GM21723 (cell line): ENCODE measurements around the gene ZNF263.
A peak's percentile ranks its signal among the peaks of the same experiment; 100 is the strongest.
"Not testable (repeated sequence)": the region's sequence is repeated elsewhere in the genome, so short reads cannot be mapped to it uniquely, and the experiment has no call there.

Experiments
- ATAC-seq: cut with Tn5 transposase; IDR thresholded peaks from one replicate; pipeline ENCODE4 v1.9.1; 2021; ENCODE audit warnings: mild to moderate bottlenecking, moderate library complexity; ENCODE audit not compliant: unreplicated experiment

ZNF263 gene

DNA sequence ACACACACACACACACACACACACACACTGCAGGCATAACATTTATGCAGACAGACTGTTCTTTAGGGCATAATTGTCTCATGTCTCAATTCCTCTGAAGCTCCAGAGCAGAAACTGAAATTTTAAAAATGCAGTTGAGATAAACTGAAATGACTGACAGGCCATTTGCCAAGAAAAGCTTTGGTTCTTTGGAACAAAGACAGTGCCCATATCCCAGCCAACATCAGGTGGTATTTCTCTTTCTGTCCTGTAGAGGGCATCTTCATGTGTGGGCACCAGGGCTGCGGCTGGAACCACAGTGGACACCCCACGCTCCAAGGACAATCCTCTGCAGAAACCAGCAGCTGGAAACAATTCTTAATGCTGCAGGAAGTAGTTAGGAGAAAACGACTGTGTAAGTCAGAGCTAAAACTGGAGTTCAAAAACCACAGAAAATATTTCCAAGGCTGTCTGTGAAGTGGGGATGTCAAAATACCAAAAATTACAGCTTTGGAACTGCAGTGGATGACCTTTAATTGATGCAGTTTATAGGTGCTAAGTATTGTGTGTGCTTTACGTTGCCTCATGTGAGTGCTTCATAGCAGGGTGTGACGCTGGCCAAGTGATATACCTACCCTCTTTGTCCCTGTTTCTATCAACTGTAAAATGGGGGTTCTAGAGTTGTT lies 16.3 kb upstream of the ZNF263 start:
- no peak for ATAC-seq

GRCh38 chr16:3268294-3268693 lies 15.0 kb upstream of the ZNF263 start:
- ATAC-seq, result no peak

- not testable (repeated sequence) for ATAC-seq
These were observed 12.6 kb upstream of the ZNF263 start for GRCh38 chr16:3270718-3271117.

GRCh38 chr16:3271281-3271680 lies 12.0 kb upstream of the ZNF263 start:
- not testable (repeated sequence) for ATAC-seq

DNA sequence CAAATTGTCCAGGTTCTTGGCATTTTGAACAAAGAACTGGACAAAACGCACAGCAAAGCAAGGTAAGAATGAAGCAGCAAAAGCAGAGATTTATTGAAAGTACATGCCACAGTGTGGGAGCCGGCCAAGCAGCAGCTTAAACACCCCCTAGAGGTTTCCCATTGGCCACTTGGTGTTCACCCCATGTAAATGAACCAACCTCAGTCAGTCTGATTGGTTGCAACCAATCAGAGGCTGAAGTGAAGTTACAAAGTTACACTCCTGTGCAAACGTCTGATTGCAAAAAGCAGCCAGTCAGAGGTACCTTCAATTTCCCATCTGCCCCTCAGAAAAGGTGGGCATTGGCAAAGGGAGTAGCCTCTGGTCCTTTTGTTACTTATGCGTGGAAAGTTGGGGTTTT lies 8.8 kb upstream of the ZNF263 start:
- ATAC-seq, result no peak

GRCh38 chr16:3274947-3275346 lies 8.3 kb upstream of the ZNF263 start:
- ATAC-seq, result no peak

GRCh38 chr16:3276679-3277078 lies 6.6 kb upstream of the ZNF263 start:
- no peak for ATAC-seq

DNA sequence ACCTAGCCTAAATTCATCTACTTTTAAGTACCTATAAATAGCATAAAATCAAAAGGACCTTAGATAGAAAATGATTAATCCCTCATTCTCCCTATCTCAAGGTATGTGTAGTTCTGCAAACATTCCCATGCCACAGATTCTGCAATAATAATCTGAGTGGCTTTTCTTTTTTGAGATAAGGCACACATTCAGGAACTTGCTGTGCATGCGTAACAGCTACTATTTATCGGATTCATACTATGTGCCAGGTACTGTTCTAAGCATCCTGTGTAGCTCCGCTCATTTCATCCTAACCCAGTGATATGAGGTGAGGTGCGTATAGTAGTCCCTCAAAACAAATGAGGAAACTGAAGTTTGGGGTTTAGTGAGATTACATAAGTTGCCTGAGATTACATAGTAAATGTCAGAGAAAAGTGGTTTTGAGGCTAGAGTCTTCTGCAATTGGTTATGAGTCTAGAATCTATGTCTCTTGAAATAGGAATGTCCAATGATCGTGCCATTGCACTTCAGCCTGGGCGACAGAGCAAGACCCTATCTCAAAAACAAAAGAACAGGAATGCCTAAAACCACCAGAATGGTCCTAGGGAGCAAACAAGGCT lies 2.0 kb upstream of the ZNF263 start:
- no peak for ATAC-seq

- peak; percentile 33 for ATAC-seq
These were observed 1.1 kb upstream of the ZNF263 start for GRCh38 chr16:3282103-3282729.

GRCh38 chr16:3283543-3284447 lies 504 bp downstream of the ZNF263 start:
- no peak for ATAC-seq

DNA sequence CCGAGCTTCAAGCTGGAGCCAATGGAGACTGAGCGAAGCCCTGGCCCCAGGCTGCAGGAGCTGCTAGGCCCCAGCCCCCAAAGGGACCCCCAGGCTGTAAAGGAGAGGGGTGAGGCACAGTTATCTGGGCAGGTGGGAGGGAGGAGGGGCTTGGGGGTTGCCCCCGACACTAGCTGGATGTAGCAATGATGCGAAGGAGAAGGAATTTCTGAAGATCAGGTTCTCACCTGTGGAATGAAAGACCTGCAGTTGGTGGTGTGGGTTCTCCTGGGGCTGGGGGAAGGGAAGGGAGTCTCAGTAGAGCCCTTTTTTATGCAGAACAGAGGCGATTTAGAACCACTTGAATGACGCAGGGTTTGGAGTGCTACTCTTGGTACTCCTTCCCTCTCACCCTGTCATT lies 1.8 kb downstream of the ZNF263 start:
- no peak for ATAC-seq

- no peak for ATAC-seq
These were observed 6.8 kb downstream of the ZNF263 start for GRCh38 chr16:3289998-3290673.

GRCh38 chr16:3292604-3293003 lies 9.3 kb downstream of the ZNF263 start:
- no peak for ATAC-seq

DNA sequence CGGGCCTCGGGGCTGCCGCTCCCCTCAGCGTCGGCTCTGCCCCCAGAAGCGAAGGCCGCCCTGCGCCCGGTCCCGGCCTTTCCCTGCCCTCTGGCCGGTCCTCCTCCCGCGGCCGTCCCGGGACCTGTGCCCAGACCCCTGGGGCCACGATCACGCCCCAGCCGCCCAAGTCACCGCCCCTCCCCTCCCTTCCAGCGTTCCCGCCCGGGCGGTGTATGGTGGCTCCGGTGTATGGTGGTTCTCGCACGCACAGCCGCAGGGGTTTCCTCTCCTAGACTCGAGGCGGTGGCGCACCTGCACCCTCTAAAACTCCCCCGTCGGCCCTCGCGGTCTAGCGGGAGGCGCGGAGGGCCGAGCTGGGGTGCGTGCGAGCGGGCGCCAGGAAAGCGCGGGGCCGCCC lies 11.9 kb downstream of the ZNF263 start:
- ATAC-seq, result no peak

DNA sequence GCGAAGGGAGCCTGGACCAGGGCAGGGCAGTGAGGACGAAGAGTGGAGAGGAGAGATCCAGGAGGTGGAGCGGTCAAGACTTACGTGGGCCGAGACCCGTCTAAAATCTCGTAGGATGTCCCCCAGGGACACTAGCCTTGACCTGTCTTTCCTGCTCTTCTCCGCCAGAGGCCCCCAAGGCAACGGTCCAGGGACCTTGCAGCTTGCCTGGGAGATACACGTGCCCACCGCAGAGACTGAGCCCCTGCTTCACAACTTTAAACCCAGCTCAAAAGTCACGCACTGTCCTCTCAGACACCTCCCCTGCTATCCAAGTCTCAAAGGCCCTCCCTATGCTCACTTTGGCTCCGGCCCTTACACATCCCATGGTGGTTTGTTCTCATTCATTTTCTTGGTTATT lies 12.5 kb downstream of the ZNF263 start:
- ATAC-seq, result no peak

DNA sequence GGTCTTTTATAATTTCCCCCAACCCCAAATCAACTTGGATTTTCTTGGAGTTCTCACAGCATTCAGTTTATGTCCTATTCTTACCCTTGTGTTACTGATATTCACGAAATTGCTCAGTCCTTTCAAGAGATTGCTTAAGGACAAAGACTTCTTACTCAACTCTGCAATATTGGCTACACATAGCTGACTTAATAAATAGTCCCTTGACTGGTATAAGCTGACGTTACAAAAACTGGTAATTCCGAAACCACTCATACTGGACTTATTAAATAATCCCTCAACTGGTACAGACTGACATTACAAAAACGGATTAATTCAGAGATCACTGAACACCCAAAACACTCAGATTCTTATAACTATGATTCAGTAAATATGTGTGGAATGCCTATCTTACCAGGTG lies 21.1 kb downstream of the ZNF263 start:
- no peak for ATAC-seq

DNA sequence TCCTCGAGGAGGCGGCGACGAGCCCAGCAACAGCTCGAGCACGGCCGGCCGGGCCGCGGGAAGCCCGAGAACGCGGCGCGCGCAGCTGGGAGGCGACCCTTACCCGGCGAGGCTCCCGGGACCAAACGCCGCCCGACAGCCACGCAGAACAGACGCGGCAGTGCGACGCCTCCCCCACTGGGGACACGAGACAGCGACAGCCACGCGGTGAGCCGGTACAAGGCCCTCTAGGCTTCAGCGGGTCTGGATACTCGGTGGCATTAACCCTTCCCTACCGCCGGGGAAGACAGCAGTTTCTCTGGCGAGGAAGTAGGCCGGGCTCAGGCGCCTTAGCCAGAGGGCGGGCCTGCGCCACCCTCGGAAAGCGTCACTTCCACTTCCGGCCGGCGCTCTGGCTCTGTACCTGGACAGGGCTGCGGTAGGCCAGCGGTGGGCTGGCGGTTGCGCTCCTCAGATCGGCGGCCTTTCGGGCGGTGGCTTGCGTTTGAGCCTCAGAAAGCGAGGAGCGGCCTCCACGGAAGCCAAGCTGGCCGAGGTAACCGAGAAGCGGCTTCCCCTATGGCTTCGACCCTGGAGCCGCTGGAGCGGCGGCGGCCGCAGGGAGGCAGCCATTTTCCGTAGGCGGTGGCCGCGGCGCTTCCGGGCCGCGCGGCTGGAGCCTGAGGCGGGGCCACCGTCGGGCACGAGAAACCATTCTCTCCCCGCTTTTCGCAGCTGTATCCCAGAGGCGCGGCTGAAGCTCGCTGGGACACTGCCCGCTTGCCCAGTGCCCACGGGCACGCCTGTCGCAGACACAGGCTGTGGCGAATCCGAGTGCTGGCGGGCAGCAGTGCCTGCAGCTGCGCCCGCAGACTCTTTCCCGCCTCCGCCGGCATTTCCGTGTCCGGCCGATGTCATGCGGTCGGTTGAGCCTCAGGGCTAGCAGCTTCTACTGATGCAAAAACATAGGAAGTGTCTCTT lies 22.1 kb downstream of the ZNF263 start, which contains the start of the genes TIGD7 and ZNF75A:
TIGD7 (minus strand) TSS at position 322 of the 960 bp plus-strand sequence. CDS start 4,816 bp downstream, outside the sequence.
ZNF75A (plus strand) TSS at position 389 of the 960 bp plus-strand sequence. CDS start 2,932 bp downstream, outside the sequence.
- peak; percentile 94 for ATAC-seq

DNA sequence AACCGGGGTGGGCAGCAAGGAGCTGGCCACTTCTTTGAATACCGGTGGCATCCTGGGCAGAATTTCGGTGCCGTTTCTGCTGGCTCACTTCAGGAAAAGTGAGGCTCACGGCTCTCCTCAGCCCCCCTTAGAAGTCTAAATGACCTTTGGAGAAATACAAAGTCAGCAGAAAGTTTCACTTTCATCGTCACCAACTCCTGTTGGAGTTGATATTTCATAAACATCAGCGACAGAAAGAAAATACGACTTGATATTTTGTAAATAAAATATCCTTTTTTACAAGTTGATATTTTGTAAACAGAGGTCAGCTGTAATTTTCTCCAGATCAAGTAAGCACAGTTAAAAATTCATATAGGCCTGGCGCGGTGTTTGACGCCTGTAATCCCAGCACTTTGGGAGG lies 22.8 kb downstream of the ZNF263 start:
- ATAC-seq, result no peak

GRCh38 chr16:3311496-3311895 lies 28.2 kb downstream of the ZNF263 start:
- no peak for ATAC-seq
